HepG2 (cell line): Measurements from ENCODE around the gene DOCK1. TPM values are rescaled to one million over a fixed set of nuclear protein-coding genes. Genes with fewer than 3 reads are reported as not detected.

Source experiments
- ATAC-seq: fragments of 200-7000 bp; cut with Tn5 transposase; 3 replicates; pipeline ENCODE4 v1.9.1; 2020; ENCODE audit warnings: mild to moderate bottlenecking, moderate library complexity
- BruUV-seq: library from RNA; stranded (reverse); fragments of 400-500 nt; replicated peaks from 2 replicates; lab custom pipeline; 2021; lab: Mats Ljungman, UMichigan
- CTCF ChIA-PET: fragments of 300-600 bp; formaldehyde crosslinking; extraction: SDS; loops from one replicate; lab custom pipeline; 2021; ENCODE audit warnings: low total read pairs, inconsistent platforms, low intra/inter-chr PET ratio; lab: Yijun Ruan, JAX
- POLR2A ChIA-PET: fragments of 350-600 bp; sonication (Branson Sonifier 250); formaldehyde crosslinking; loops from one replicate; lab custom pipeline; 2020; ENCODE audit warnings: antibody characterized with exemption, inconsistent platforms; lab: Yijun Ruan, JAX
- DNase-seq: peaks from one replicate; pipeline ENCODE4 v3.0.0-alpha.2; 2015; ENCODE audit warnings: low spot score
- FAIRE-seq: peaks from 3 replicates; lab custom pipeline; 2011; peaks lifted over from hg19 to GRCh38; lab: Jason Lieb, UNC
- H2AFZ ChIP-seq: one replicate; pipeline ENCODE4 v1.6.1; 2011; ENCODE audit warnings: low read length, inconsistent platforms
- H3K27ac ChIP-seq: fragments of 300-600 bp; 3 replicates; pipeline ENCODE4 v1.8.0; 2011; ENCODE audit warnings: mixed run types, mild to moderate bottlenecking, mixed read lengths, low read length, inconsistent platforms; ENCODE audit not compliant: insufficient read depth; ENCODE audit errors: extremely low read length
- H3K27me3 ChIP-seq, 2 experiments: fragments of 200-600 bp in 1 of 2; 2 replicates in 1 of 2; 3 replicates in 1 of 2; pipeline versions ENCODE4 v1.6.0 to v1.8.0; 2011; ENCODE audit warnings: low read length in 2 of 2, mild to moderate bottlenecking in 2 of 2, moderate library complexity in 2 of 2, inconsistent platforms in 1 of 2; ENCODE audit not compliant: insufficient read depth in 2 of 2, control insufficient read depth in 1 of 2
- H3K36me3 ChIP-seq, 2 experiments: fragments of 200-600 bp in 1 of 2; replicated peaks in 1 of 2; 2 replicates in 1 of 2; 3 replicates in 1 of 2; pipeline versions ENCODE4 v1.5.1 to v1.8.0; 2011; ENCODE audit warnings: low read length in 2 of 2, inconsistent platforms in 1 of 2; ENCODE audit not compliant: insufficient read depth in 2 of 2, control insufficient read depth in 1 of 2
- H3K4me1 ChIP-seq: 2 replicates; pipeline ENCODE4 v1.5.1; 2012; ENCODE audit warnings: low read length, inconsistent platforms; ENCODE audit not compliant: insufficient read depth
- H3K4me2 ChIP-seq: 2 replicates; pipeline ENCODE4 v1.6.0; 2011; ENCODE audit warnings: low read depth, low read length, inconsistent platforms
- H3K4me3 ChIP-seq, 3 experiments: fragments of 200-600 bp in 1 of 3; sonication (generic), shearing (Covaris generic) in 1 of 3; replicated peaks in 1 of 3; 2 replicates each; pipeline ENCODE4 v1.5.1; 2011 to 2016; ENCODE audit warnings: low read length in 3 of 3, inconsistent platforms in 2 of 3, low read depth in 2 of 3, mild to moderate bottlenecking in 2 of 3, control low read depth in 1 of 3, mixed read lengths in 1 of 3; ENCODE audit not compliant: insufficient read depth in 1 of 3
- H3K79me2 ChIP-seq: one replicate; pipeline ENCODE4 v1.6.1; 2011; ENCODE audit warnings: low read length, inconsistent platforms; ENCODE audit not compliant: insufficient read depth
- H3K9ac ChIP-seq: 2 replicates; pipeline ENCODE4 v1.6.0; 2011; ENCODE audit warnings: mild to moderate bottlenecking, low read depth, low read length, inconsistent platforms; ENCODE audit not compliant: insufficient read depth
- H3K9me3 ChIP-seq: 2 replicates; pipeline ENCODE4 v1.5.1; 2012; ENCODE audit warnings: mild to moderate bottlenecking, low read length
- H4K20me1 ChIP-seq: 2 replicates; pipeline ENCODE4 v1.6.0; 2011; ENCODE audit warnings: inconsistent platforms, mild to moderate bottlenecking, low read length, moderate library complexity; ENCODE audit not compliant: insufficient read depth
- CBX5 ChIP-seq: sonication (generic); formaldehyde crosslinking; IDR thresholded peaks from 2 replicates; pipeline ENCODE4 v1.4.0; 2020; ENCODE audit warnings: missing genetic modification reagents, borderline replicate concordance
- MATR3 ChIP-seq: sonication (generic); formaldehyde crosslinking; IDR thresholded peaks from 2 replicates; pipeline ENCODE4 v1.4.0; 2020; ENCODE audit warnings: missing genetic modification reagents
- SRY ChIP-seq: sonication (generic); formaldehyde crosslinking; IDR thresholded peaks from 2 replicates; pipeline ENCODE4 v1.8.0; 2022; ENCODE audit warnings: mild to moderate bottlenecking, missing genetic modification reagents
- TBX3 ChIP-seq: fragments of 450-650 bp; IDR thresholded peaks from 2 replicates; pipeline ENCODE4 v1.6.1; 2017; ENCODE audit warnings: antibody characterized with exemption, mild to moderate bottlenecking, inconsistent platforms, borderline replicate concordance
- TOPORS ChIP-seq: sonication (generic); formaldehyde crosslinking; IDR thresholded peaks from 2 replicates; pipeline ENCODE4 v1.8.0; 2023; ENCODE audit warnings: mild to moderate bottlenecking, missing genetic modification reagents
- ZBTB20 ChIP-seq: sonication (generic); formaldehyde crosslinking; IDR thresholded peaks from 2 replicates; pipeline ENCODE4 v1.8.1; 2023; ENCODE audit warnings: missing genetic modification reagents, low read depth, mild to moderate bottlenecking, borderline replicate concordance
- ZIK1 ChIP-seq: sonication (generic); formaldehyde crosslinking; IDR thresholded peaks from 2 replicates; pipeline ENCODE4 v1.5.0; 2020; ENCODE audit warnings: mild to moderate bottlenecking, low read depth, missing genetic modification reagents, borderline replicate concordance
- ZNF326 ChIP-seq: sonication (generic); formaldehyde crosslinking; IDR thresholded peaks from 2 replicates; pipeline ENCODE4 v1.4.0; 2020; ENCODE audit warnings: missing genetic modification reagents, borderline replicate concordance
- ZNF704 ChIP-seq: sonication (generic); formaldehyde crosslinking; IDR thresholded peaks from 2 replicates; pipeline ENCODE4 v1.8.1; 2023; ENCODE audit warnings: mild to moderate bottlenecking, inconsistent platforms, moderate library complexity, missing genetic modification reagents, borderline replicate concordance
- WGBS: methylation state at CpG from one replicate; pipeline ENCODE4 v1.1.6; 2017; ENCODE audit warnings: low lambda C conversion rate; 5-methylcytosine and 5-hydroxymethylcytosine counted together
- in situ Hi-C: cut with HindIII; loops from 2 replicates; pipeline ENCODE4 v1.10.0; 2017; ENCODE audit warnings: low pct_unique_long_range_greater_than_20kb; ENCODE audit not compliant: extremely low pct_ligation_motif_present
- intact Hi-C: fragments of 100-400 bp; cut with micrococcal nuclease; formaldehyde crosslinking; loops from one replicate; pipeline ENCODE4 v1.10.0; 2022; ENCODE audit not compliant: unreplicated experiment
- polyA plus RNA-seq, 8 experiments: library from polyadenylated mRNA; depleted of rRNA in 3 of 8; stranded (reverse) in 7 of 8; unstranded in 1 of 8; fragments of >200 nt; fragmentation: Illumina TruSeq in 4 of 8; extraction: Trizol in 4 of 8; gene quantifications; 2 replicates each; pipeline versions ENCODE4 v1.2.1 to v1.2.3, GENCODE V29; 2011 to 2016; ENCODE audit warnings: low read depth in 4 of 8, missing spikeins in 1 of 8, mixed read lengths in 1 of 8; ENCODE audit not compliant: insufficient read depth in 1 of 8
- total RNA-seq, 5 experiments: library from RNA; depleted of rRNA; stranded (reverse); fragments of >200 nt; fragmentation: Illumina TruSeq; extraction: Trizol; gene quantifications; 2 replicates each; pipeline ENCODE4 v1.2.3, GENCODE V29; 2016; ENCODE audit warnings: low read depth in 1 of 5
- TF ChIP-seq, protein P1 (sequence below): sonication (generic); formaldehyde crosslinking; IDR thresholded peaks from 2 replicates; pipeline ENCODE4 v1.4.0; 2020; ENCODE audit warnings: low read depth, mild to moderate bottlenecking, missing genetic modification reagents

DOCK1 gene
- total and polyA plus RNA-seq, 2 of the 13 experiments (the other 11 are each of a cell fraction or from before 2014, with no cell fraction given): 8.3 to 25.5 TPM

DNA sequence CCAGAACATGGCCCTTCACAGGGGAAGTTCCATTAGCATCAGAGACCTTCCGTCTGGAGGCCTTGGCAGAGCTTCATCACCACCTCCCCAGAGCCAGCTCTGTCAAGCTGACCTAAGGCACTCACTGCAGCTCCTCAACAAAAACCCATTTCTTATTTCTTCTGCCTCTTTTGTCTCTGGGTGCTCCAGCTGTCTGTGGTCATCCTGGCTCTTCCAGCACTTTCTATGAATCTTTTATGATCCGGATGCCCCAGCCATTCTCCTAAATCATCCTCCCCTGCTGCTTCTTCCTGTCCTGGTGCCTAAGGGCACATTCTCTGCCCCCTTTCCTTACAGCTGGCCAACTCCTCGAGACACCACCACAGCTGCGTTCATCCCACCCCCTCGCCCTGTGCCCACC lies 462.9 kb downstream of the DOCK1 start:
- BruUV-seq: no TSS peak
- WGBS: 96% methylated on average over 5 of the region's 5 CpGs
- Histone ChIP-seq H4K20me1 (no peaks in the 10 kb centered on the region), H3K27me3 (no peaks in the 10 kb centered on the region), H3K36me3 (peaks cover 5 to 8% of the 10 kb centered on the region in 2 experiments; a peak in 4 of 5 replicates), H3K4me1 (no peaks in the 10 kb centered on the region), H3K4me3 (no peak overlapping the region), H3K79me2 (no peaks in the 10 kb centered on the region), H3K9me3 (no peaks in the 10 kb centered on the region), H3K9ac (no peak overlapping the region), H2AFZ (no peak overlapping the region), H3K4me2 (no peak overlapping the region), H3K27ac (no peak overlapping the region)
- ChIA-PET CTCF (no interaction called here), POLR2A (no interaction called here)
- TF ChIP-seq CBX5 (no peak), ZNF326 (CRISPR knock-in tag) (no peak), ZIK1 (CRISPR knock-in tag) (no peak), TOPORS (CRISPR knock-in tag) (no peak), ZBTB20 (no peak), ZNF704 (no peak), TBX3 (no peak), MATR3 (CRISPR knock-in tag) (no peak), SRY (CRISPR knock-in tag) (no peak)
- TF ChIP-seq, protein P1, sequence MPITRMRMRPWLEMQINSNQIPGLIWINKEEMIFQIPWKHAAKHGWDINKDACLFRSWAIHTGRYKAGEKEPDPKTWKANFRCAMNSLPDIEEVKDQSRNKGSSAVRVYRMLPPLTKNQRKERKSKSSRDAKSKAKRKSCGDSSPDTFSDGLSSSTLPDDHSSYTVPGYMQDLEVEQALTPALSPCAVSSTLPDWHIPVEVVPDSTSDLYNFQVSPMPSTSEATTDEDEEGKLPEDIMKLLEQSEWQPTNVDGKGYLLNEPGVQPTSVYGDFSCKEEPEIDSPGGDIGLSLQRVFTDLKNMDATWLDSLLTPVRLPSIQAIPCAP: no peak
- intact Hi-C loops: no loop called here
- no peak for DNase-seq
- no peak for FAIRE-seq
- in situ Hi-C loops: no loop called here
- ATAC-seq: no peak
